Measurements from ENCODE around the gene ZHX3. TPM values are rescaled to one million over a fixed set of nuclear protein-coding genes. Genes with fewer than 3 reads are reported as not detected.

Gene ZHX3
- total and polyA plus RNA-seq, 2 donors (not counting 1 experiment from before 2014, with no cell fraction given): 4.3 to 22.2 TPM

DNA sequence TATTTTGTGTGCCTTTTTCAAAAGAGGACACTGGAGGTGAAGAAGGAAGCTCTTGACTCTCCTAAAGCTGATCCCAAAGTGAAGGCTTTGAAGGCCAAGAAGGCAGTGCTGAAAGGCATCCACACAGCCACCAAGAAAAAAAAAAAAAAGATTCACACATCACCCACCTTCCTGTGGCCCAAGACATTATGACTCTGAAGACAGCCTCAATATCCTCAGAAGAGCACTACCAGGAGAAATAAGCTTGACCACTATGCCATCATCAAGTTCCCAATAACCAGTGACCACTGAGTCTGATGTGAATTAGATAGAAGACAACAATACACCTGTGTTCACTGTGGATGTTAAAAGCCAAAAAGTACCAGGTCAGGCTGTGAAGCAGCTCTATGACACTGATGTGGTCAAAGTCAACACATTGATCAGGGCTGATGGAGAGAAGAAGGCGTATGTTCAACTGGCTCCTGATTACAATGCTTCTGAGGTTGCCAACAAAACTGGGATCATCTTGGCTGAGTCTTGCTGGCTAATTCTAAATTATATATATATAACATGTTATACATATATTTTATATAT lies 120.8 kb downstream of the ZHX3 start:
- no peaks in the 10 kb centered on the region for H3K36me3 ChIP-seq (replicated peaks in 1 of 2; ENCODE audit: control extremely low read depth in 1 of 2, control insufficient read depth in 1 of 2, extremely low read depth in 1 of 2, insufficient read depth in 2 of 2, low read length in 1 of 2)
- CTCF ChIA-PET: interaction anchor here (2.1 kb wide), 1 partner anchor 24 kb away, joined by 7 read pairs; no protein-coding TSS in a partner anchor
- H3K4me3 Mint-ChIP-seq: no peak overlapping the region
- no peak overlapping the region for H3K4me2 ChIP-seq (replicated peaks; ENCODE audit: low read depth, low read length, poor library complexity, severe bottlenecking)
- no peak for TF ChIP-seq EZH2 (IDR thresholded peaks at IDR 0.05; ENCODE audit: borderline replicate concordance, insufficient read depth, low read depth, low read length, poor library complexity, severe bottlenecking)
- TF ChIP-seq, protein P1, sequence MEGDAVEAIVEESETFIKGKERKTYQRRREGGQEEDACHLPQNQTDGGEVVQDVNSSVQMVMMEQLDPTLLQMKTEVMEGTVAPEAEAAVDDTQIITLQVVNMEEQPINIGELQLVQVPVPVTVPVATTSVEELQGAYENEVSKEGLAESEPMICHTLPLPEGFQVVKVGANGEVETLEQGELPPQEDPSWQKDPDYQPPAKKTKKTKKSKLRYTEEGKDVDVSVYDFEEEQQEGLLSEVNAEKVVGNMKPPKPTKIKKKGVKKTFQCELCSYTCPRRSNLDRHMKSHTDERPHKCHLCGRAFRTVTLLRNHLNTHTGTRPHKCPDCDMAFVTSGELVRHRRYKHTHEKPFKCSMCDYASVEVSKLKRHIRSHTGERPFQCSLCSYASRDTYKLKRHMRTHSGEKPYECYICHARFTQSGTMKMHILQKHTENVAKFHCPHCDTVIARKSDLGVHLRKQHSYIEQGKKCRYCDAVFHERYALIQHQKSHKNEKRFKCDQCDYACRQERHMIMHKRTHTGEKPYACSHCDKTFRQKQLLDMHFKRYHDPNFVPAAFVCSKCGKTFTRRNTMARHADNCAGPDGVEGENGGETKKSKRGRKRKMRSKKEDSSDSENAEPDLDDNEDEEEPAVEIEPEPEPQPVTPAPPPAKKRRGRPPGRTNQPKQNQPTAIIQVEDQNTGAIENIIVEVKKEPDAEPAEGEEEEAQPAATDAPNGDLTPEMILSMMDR (IDR thresholded peaks at IDR 0.05): no peak
- H3K27ac Mint-ChIP-seq: no peak overlapping the region
- H4K20me1 ChIP-seq (ENCODE audit: control insufficient read depth, insufficient read depth, low read length, poor library complexity, severe bottlenecking): no peaks in the 10 kb centered on the region
- no peaks in the 10 kb centered on the region for H3K27me3 Mint-ChIP-seq
- H3K27me3 ChIP-seq (replicated peaks in 1 of 4; ENCODE audit: control extremely low read depth in 1 of 4, control insufficient read depth in 3 of 4, insufficient read depth in 4 of 4, low read length in 3 of 4): no peaks in the 10 kb centered on the region
- no peaks in the 10 kb centered on the region for H3K79me2 ChIP-seq (ENCODE audit: control insufficient read depth, insufficient read depth, low read length)
- H2AFZ ChIP-seq (ENCODE audit: insufficient read depth, low read depth, low read length, poor library complexity, severe bottlenecking): no peak overlapping the region
- WGBS (ENCODE audit: insufficient coverage): 100% methylated on average over 1 of the region's 1 CpG
- ATAC-seq (ENCODE audit: low read depth) (no peak), DNase-seq (no peak)
- no peak overlapping the region for H3K27ac ChIP-seq (ENCODE audit: low read length in 2 of 2)
- H3K9ac ChIP-seq (ENCODE audit: low read length): no peak overlapping the region
- no peak overlapping the region for H3K4me3 ChIP-seq (ENCODE audit: control extremely low read depth in 1 of 5, extremely low read depth in 1 of 5, insufficient read depth in 1 of 5, low read depth in 2 of 5, low read length in 4 of 5)
- peaks cover 1 to 22% (median 13%) of the 10 kb centered on the region in 3 donors for H3K9me3 ChIP-seq (ENCODE audit: control extremely low read depth in 1 of 3, control insufficient read depth in 2 of 3, insufficient read depth in 1 of 3, low read length in 2 of 3)
- no peaks in the 10 kb centered on the region for H3K4me1 Mint-ChIP-seq
- POLR2A ChIA-PET: no interaction called here
- H3K9me3 Mint-ChIP-seq (ENCODE audit: insufficient read depth): peaks cover 3% of the 10 kb centered on the region
- H3K4me1 ChIP-seq (ENCODE audit: control insufficient read depth in 2 of 2, insufficient read depth in 2 of 2, low read length in 2 of 2): no peaks in the 10 kb centered on the region
- intact Hi-C loops (cut with micrococcal nuclease): no loop called here

DNA sequence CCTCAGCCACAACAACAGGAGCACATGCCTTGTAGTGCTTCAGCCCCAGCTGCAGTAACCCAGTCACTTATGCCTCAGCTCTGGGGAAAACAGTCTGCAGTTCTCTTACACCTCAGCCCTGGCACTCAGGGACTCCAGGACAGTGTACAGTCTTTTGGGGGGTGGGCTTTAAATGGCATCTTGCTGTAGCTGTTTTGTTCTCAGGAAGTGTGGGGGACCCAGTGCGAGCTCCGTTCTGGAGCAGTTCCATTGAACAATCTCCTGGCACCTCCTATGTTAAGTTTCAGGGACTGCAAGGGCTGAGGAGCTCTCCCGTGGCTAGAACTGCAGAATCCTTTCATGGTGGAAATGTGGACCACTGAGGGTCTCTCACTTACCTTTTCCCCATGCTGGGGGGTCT lies 125.0 kb downstream of the ZHX3 start:
- 95% methylated on average over 3 of the region's 3 CpGs for WGBS (ENCODE audit: insufficient coverage)
- H3K9me3 Mint-ChIP-seq (ENCODE audit: insufficient read depth): peaks cover 12% of the 10 kb centered on the region
- no peak for ATAC-seq (ENCODE audit: low read depth)

More for the DNA sequence above, 125.0 kb downstream of the ZHX3 start:
- Histone ChIP-seq H4K20me1 (ENCODE audit: control insufficient read depth, insufficient read depth, low read length, poor library complexity, severe bottlenecking) (no peaks in the 10 kb centered on the region), H3K4me2 (replicated peaks; ENCODE audit: low read depth, low read length, poor library complexity, severe bottlenecking) (no peak overlapping the region), H3K9me3 (ENCODE audit: control extremely low read depth in 1 of 3, control insufficient read depth in 2 of 3, insufficient read depth in 1 of 3, low read length in 2 of 3) (peaks cover 10 to 20% (median 14%) of the 10 kb centered on the region in 3 donors), H3K79me2 (ENCODE audit: control insufficient read depth, insufficient read depth, low read length) (no peaks in the 10 kb centered on the region), H3K36me3 (replicated peaks in 1 of 2; ENCODE audit: control extremely low read depth in 1 of 2, control insufficient read depth in 1 of 2, extremely low read depth in 1 of 2, insufficient read depth in 2 of 2, low read length in 1 of 2) (no peaks in the 10 kb centered on the region), H3K9ac (ENCODE audit: low read length) (no peak overlapping the region), H2AFZ (ENCODE audit: insufficient read depth, low read depth, low read length, poor library complexity, severe bottlenecking) (no peak overlapping the region), H3K4me3 (ENCODE audit: control extremely low read depth in 1 of 5, extremely low read depth in 1 of 5, insufficient read depth in 1 of 5, low read depth in 2 of 5, low read length in 4 of 5) (no peak overlapping the region), H3K27ac (ENCODE audit: low read length in 2 of 2) (no peak overlapping the region), H3K27me3 (replicated peaks in 1 of 4; ENCODE audit: control extremely low read depth in 1 of 4, control insufficient read depth in 3 of 4, insufficient read depth in 4 of 4, low read length in 3 of 4) (no peaks in the 10 kb centered on the region), H3K4me1 (ENCODE audit: control insufficient read depth in 2 of 2, insufficient read depth in 2 of 2, low read length in 2 of 2) (no peaks in the 10 kb centered on the region)
- ChIA-PET POLR2A (no interaction called here), CTCF (no interaction called here)
- no peak for DNase-seq
- no peaks in the 10 kb centered on the region for H3K27me3 Mint-ChIP-seq
- TF ChIP-seq EZH2 (IDR thresholded peaks at IDR 0.05; ENCODE audit: borderline replicate concordance, insufficient read depth, low read depth, low read length, poor library complexity, severe bottlenecking): no peak
- TF ChIP-seq, protein P1 (IDR thresholded peaks at IDR 0.05): no peak
- no peaks in the 10 kb centered on the region for H3K4me1 Mint-ChIP-seq
- intact Hi-C loops (cut with micrococcal nuclease): no loop called here
- no peak overlapping the region for H3K27ac Mint-ChIP-seq
- H3K4me3 Mint-ChIP-seq: no peak overlapping the region

Data from B cell (primary cell).